ENCODE results near the gene TMEM238.
"Not testable (repeated sequence)": the region's sequence is repeated elsewhere in the genome, so short reads cannot be mapped to it uniquely, and the experiment has no call there.

Gene TMEM238

GRCh38 chr19:55406091-55406825, 22.2 kb upstream of the TMEM238 start:
- DNase-seq, result no peak
- in situ Hi-C loops (cut with HindIII; ENCODE audit: low pct_ligation_motif_present, low pct_unique_long_range_greater_than_20kb, low sequenced_read_pairs), result no loop called here

GRCh38 chr19:55405638-55406037, 21.5 kb upstream of the TMEM238 start:
- in situ Hi-C loops (cut with HindIII; ENCODE audit: low pct_ligation_motif_present, low pct_unique_long_range_greater_than_20kb, low sequenced_read_pairs), result no loop called here
- DNase-seq, result no peak

- no peak for DNase-seq
- in situ Hi-C loops (cut with HindIII; ENCODE audit: low pct_ligation_motif_present, low pct_unique_long_range_greater_than_20kb, low sequenced_read_pairs), result no loop called here
Observed at GRCh38 chr19:55402509-55402908, 18.4 kb upstream of the TMEM238 start.

DNA sequence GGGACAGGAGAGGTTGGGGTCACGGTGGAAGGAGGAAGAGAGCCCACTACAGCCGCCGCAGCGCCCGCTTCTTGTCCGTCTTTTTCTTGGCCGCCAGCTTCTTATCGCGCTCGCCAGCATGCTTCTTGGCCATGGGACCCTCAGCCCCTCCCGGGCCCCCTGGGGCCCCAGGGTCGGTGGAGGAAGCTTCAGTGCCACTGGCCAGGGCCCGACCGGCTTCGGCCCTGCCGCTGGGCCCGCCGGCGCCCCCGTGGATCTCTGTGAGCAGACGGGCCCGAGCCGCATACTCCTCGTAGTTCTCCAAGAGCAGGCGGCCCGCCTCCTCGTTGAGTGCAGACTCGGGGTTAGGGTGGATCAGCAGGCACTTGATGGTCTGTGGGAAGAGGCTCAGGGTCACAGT, 17.3 kb upstream of the TMEM238 start:
- in situ Hi-C loops (cut with HindIII; ENCODE audit: low pct_ligation_motif_present, low pct_unique_long_range_greater_than_20kb, low sequenced_read_pairs); DNase-seq: not testable (repeated sequence)

DNA sequence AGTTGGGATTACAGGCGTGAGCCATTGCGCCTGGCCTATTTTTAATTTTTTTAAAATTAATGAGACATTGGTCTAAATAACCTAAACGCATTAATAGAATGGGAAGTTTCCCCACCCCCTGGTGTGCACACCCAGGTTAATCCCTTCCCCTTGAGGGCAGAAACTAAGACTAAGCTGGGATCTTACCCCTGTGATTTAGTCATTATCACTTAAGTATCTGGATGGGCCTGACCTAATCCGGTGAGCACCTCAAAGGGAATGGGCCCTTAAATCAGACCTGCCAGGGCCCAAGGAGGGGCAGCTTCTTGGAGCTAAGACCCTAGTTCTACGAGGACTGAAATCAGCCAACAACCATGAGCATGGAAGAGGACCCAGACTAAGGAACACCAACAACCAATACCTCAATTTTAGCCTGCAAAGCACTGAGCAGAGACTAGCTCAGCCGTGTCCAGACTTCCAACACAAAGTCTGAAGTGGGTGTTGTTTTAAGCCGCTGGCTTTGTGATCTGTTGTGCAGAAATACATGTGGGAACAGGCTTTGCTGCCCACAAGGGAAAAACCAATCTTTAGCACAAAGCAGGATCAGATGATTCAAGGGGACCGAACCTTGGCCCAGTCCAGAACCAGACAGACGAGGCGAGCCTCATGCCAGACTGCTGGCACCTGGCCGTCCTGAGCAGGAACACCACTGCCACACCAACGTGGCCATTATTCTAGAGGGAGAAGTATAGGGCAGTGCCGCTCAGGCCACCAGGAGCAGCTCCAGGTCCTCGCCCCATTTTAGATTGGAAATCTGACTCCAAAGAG, 16.4 kb upstream of the TMEM238 start:
- in situ Hi-C loops (cut with HindIII; ENCODE audit: low pct_ligation_motif_present, low pct_unique_long_range_greater_than_20kb, low sequenced_read_pairs), result no loop called here
- no peak for DNase-seq

GRCh38 chr19:55398200-55398925, 14.3 kb upstream of the TMEM238 start:
- DNase-seq, result no peak
- in situ Hi-C loops (cut with HindIII; ENCODE audit: low pct_ligation_motif_present, low pct_unique_long_range_greater_than_20kb, low sequenced_read_pairs), result no loop called here

DNA sequence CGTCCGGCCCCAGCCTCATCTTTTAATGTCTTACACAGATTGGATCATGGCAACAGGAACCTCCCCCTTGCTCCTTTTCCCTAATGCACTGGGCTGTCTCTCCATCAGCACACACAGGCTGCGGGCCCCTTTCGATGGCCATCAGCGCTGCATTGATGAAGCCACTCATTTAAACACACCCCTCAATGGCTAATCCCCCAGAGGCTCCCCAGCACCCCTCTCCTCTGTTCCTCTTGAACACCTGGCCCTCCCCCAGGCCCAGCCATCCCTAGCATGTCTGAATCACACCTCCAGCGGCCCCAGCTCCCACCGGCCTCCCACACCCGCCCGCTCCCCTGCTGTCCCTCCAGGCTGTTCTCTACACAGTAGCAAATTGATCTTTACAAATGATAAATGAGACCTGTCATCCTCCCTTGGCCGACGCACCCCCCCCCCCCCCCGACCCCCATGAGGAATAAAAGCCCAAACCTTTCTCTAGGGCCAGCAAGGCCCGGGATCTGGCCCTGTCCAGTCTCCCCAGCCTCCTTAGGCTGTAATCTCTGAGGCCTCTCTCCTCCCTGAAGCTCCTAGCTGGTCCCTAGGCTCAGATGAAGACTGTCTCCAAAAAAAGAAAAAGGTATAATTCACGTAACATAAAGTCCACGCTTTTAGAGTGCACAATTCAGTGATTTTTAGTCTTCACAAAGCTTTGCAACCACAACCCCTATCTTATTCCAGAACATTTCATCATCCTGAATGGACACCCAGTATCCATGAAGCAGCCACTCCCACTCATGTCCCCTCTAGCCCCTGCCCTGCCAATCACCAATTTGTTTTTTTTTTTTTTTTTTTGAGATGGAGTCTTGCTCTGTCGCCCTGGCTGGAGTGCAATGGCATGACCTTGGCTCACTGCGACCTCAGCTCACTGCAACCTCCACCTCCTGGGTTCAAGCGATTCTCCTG, 9.0 kb upstream of the TMEM238 start:
- no peak for DNase-seq
- in situ Hi-C loops (cut with HindIII; ENCODE audit: low pct_ligation_motif_present, low pct_unique_long_range_greater_than_20kb, low sequenced_read_pairs), result no loop called here

DNA sequence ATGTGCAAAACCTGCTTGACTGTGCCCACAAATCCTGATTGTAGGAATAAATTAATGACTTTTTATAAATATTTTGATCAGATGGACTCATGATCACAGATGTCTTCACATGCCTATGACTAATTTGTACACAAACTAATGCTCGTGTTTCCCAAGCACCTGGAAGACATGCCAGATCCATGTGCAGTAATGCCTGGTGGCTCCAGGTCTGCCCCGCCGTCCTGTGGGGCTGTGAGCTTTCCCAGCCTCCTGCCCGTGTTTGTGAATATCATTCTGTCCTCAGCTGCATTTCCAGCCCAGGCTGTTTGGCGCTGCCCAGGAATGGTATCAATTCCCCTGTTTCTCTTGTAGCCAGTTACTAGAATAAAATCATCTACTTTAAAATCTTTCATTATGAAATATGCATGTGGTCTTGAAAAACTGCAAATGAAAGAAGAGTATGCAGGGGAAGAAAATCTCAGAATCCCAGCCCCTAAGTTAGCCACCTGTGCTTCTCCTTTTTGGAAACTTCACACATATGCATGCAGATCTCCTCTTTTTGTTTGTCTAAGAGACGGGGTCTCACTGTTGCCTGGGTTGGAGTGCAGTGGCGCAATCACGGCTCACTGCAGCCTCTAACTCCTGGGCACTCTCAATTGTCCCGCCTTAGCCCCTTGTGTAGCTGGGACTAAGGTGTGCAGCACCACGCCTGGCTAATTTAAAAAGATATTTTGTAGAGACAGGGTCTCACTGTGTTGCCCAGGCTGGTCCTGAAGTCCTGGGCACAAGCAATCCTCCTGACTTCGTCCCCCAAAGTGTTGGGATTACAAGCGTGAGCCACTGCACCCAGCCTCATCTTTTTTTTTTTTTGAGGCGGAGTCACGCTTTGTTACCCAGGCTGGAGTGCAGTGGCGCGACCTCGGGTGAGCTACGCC, 7.9 kb upstream of the TMEM238 start:
- in situ Hi-C loops (cut with HindIII; ENCODE audit: low pct_ligation_motif_present, low pct_unique_long_range_greater_than_20kb, low sequenced_read_pairs), result no loop called here
- no peak for DNase-seq

DNA sequence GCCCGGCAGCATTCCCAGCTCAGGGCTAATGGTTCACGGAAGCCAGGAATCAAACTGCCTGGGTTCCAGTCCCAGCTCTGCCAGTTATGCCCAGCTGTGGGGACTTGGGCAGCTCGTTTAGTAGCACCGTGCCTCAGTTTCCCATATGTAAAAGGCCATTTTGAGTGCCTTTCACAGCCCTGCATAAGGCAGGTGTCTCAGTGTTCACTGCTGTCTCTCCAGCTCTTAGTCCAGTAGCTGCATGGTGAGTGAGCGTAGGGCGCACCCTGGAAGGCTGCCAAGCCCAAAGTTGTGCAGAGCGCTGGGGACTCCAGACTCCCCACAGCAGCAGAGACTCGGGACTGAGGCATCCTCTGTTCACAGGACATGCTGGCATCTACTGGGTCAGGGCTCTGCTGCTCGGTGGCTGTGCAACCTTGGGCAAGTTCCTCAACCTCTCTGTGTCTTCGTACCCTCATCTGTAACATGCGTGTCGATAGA, 7.1 kb upstream of the TMEM238 start:
- in situ Hi-C loops (cut with HindIII; ENCODE audit: low pct_ligation_motif_present, low pct_unique_long_range_greater_than_20kb, low sequenced_read_pairs), result no loop called here
- no peak for DNase-seq

DNA sequence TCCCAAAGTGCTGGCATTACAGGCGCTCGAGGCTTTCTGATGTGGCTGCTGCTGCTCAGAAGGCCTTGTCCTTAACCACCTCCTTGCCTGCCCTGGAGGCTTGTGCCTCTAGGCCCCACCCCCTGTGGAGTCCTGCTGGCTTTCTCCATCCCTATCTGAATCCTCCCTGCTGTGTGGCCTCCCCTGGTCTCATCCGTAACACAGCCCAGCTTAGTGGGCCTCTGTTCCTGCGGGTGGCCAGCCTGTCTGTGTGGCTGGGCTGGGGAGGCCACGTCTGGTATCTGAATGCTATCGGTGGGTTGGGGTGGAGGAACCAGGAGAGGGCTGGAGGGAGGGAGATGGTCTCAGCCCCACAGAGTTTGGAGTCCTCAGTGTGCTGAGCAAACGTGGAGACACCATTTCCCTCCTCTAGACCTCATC, 6.4 kb upstream of the TMEM238 start:
- no peak for DNase-seq
- in situ Hi-C loops (cut with HindIII; ENCODE audit: low pct_ligation_motif_present, low pct_unique_long_range_greater_than_20kb, low sequenced_read_pairs), result no loop called here

GRCh38 chr19:55389386-55390317, 5.6 kb upstream of the TMEM238 start:
- no peak for DNase-seq
- in situ Hi-C loops (cut with HindIII; ENCODE audit: low pct_ligation_motif_present, low pct_unique_long_range_greater_than_20kb, low sequenced_read_pairs), result no loop called here

DNA sequence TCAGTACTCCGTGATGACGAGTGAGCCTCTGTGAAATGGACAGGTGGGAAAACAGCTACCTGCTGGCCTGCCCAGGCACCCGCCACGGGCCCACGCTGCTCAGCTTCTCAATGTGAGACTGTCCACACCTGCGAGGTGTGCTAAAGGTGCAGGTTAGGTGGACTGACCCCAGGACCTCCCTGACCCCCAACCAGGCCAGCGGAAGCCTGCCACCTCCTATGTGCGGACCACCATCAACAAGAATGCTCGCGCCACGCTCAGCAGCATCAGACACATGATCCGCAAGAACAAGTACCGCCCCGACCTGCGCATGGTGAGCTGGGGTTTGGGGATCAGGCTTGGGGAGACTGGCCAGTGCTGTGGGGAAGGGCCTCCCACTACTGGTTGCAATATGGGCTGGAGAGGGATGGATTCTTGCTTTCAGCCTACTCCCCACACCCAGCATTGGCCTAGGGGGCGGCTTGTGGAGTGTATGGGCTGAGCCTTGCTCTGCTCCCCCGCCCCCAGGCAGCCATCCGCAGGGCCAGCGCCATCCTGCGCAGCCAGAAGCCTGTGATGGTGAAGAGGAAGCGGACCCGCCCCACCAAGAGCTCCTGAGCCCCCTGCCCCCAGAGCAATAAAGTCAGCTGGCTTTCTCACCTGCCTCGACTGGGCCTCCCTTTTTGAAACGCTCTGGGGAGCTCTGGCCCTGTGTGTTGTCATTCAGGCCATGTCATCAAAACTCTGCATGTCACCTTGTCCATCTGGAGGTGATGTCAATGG, 3.8 kb upstream of the TMEM238 start:
- in situ Hi-C loops (cut with HindIII; ENCODE audit: low pct_ligation_motif_present, low pct_unique_long_range_greater_than_20kb, low sequenced_read_pairs), result no loop called here
- no peak for DNase-seq

- in situ Hi-C loops (cut with HindIII; ENCODE audit: low pct_ligation_motif_present, low pct_unique_long_range_greater_than_20kb, low sequenced_read_pairs), result no loop called here
Observed at GRCh38 chr19:55386493-55386971, 2.4 kb upstream of the TMEM238 start.

DNA sequence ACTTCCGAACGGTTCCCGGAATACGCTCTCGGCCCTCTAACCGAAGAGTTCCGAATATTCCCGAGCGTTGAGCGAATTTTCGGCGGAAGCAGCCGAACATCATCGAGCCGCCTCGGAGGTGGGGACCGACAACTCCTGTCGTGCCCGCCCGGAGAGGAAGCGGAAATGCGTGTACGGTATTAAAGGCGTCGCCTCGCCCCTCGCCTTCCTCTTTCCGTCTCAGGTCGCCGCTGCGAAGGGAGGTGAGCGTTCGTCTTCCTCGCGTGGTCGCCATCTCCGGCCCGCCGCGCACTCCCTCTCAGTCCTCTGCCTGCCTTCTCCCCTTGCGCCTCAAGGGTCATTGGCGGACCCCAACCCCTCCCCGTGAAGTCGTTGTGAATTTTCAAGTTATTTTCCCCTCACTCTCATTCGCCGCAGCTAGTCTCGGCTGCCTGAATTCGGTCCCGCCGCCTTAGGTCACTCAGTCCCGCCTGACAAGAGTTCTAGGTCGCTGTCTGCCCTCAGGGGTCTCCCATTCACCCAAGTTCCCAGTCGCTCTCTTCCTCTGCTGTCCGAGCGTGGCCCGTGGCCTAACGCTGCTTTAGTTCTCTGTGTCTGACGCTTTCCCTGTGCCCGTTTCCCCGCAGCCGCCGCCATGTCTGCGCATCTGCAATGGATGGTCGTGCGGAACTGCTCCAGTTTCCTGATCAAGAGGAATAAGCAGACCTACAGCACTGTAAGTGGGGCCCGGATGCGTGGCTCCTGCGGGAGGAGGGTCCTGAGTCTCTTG, 1.8 kb upstream of the TMEM238 start, which contains the start of gene RPL28:
TSS of gene RPL28 (plus strand) at position 209 of the 769 bp plus-strand sequence. CDS start at position 635, 426 bp downstream.
- in situ Hi-C loops (cut with HindIII; ENCODE audit: low pct_ligation_motif_present, low pct_unique_long_range_greater_than_20kb, low sequenced_read_pairs), result no loop called here
- peak; percentile 98 for DNase-seq

More at GRCh38 chr19:55386493-55386971, 2.4 kb upstream of the TMEM238 start:
- no peak for DNase-seq
